ENCODE measurements around the gene ZDHHC12.

ZDHHC12 gene

DNA sequence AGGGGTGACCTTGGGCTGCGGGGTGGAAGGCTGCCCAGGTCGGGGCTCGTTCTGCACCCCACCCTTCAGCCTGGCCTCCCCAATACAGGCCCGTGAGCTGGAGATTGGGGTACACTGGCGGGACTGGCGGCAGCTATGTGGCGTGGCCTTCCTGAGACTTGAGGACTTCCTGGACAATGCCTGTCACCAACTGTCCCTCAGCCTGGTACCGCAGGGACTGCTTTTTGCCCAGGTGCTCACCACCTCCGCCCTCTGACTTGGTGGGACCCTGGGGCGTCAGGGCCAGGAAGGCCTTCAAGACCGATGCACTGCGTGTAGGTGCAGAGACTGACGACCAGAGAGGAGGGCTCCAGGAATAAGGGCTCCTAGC, 10.5 kb downstream of the ZDHHC12 start:
- H3K4me2 ChIP-seq (ENCODE audit: low read depth, low read length, poor library complexity, severe bottlenecking): no peak overlapping the region
- H3K36me3 ChIP-seq (ENCODE audit: low read length): no peaks in the 10 kb centered on the region
- no peaks in the 10 kb centered on the region for H3K27me3 ChIP-seq (ENCODE audit: low read length)
- H3K79me2 ChIP-seq (ENCODE audit: insufficient read depth, low read length): no peaks in the 10 kb centered on the region
- H3K9me2 ChIP-seq (replicated peaks; ENCODE audit: insufficient read depth, low read length): no peaks in the 10 kb centered on the region
- H3K4me3 ChIP-seq (ENCODE audit: insufficient read depth, low read length, poor library complexity, severe bottlenecking): no peak overlapping the region
- no peaks in the 10 kb centered on the region for H3F3A ChIP-seq (ENCODE audit: insufficient read depth)
- no peak overlapping the region for H3K9ac ChIP-seq (ENCODE audit: low read length)
- no peaks in the 10 kb centered on the region for H4K20me1 ChIP-seq (ENCODE audit: low read depth, low read length)
- H2AFZ ChIP-seq (ENCODE audit: low read depth, low read length, severe bottlenecking): no peak overlapping the region
- H3K27ac ChIP-seq (ENCODE audit: low read depth, low read length): no peak overlapping the region
- no peaks in the 10 kb centered on the region for H3K9me3 ChIP-seq (ENCODE audit: insufficient read depth, low read length)
- TF ChIP-seq EZH2phosphoT487 (conservative IDR thresholded peaks at IDR 0.05; ENCODE audit: low read length): no peak
- TF ChIP-seq, protein P1, sequence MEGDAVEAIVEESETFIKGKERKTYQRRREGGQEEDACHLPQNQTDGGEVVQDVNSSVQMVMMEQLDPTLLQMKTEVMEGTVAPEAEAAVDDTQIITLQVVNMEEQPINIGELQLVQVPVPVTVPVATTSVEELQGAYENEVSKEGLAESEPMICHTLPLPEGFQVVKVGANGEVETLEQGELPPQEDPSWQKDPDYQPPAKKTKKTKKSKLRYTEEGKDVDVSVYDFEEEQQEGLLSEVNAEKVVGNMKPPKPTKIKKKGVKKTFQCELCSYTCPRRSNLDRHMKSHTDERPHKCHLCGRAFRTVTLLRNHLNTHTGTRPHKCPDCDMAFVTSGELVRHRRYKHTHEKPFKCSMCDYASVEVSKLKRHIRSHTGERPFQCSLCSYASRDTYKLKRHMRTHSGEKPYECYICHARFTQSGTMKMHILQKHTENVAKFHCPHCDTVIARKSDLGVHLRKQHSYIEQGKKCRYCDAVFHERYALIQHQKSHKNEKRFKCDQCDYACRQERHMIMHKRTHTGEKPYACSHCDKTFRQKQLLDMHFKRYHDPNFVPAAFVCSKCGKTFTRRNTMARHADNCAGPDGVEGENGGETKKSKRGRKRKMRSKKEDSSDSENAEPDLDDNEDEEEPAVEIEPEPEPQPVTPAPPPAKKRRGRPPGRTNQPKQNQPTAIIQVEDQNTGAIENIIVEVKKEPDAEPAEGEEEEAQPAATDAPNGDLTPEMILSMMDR (IDR thresholded peaks at IDR 0.05; ENCODE audit: insufficient read depth, low read length, poor library complexity, severe bottlenecking): no peak

DNA sequence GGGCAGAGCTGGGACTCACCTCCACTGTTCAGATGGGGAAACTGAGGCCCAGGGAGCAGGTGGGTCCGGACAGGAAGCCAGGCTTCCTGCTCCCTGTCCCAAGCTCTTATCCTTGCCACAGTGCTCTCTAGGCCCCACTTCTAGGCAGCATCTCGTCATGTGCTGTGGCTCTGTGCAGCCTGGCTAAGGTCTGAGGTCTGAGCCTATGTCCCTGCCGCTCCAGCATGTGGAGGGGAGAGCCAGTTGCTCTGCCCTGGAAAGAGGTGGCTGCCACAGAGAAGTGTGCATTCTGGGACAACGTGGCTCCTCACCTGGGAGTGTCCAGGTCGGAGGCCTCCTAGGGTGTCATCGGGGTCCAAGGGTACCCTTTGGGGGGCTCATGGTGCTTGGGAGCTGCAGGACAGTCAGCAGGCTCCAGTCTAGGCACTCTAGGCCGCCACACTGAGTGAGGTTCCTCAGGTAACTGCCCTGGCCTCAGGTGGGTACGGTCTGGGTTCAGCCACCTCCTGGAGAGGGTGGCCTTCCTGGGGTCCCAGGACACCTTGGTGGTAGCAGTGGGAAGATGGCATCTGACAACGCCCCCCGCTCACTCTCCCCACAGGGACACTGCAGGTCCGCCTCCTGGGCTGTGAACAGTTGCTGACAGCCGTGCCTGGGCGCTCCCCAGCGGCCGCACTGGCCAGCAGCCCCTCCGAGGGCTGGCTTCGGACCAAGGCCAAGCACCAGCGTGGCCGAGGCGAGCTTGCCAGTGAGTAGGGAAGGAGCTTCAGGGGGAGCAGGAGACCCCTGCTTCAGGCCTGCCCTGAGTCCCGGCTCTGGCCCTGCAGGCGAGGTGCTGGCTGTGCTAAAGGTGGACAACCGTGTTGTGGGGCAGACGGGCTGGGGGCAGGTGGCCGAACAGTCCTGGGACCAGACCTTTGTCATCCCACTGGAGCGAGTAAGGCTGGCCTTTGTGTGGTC, 11.2 kb downstream of the ZDHHC12 start:
- Histone ChIP-seq H3K4me2 (ENCODE audit: low read depth, low read length, poor library complexity, severe bottlenecking) (no peak overlapping the region), H3K9ac (ENCODE audit: low read length) (no peak overlapping the region), H3K27me3 (ENCODE audit: low read length) (no peaks in the 10 kb centered on the region), H2AFZ (ENCODE audit: low read depth, low read length, severe bottlenecking) (no peak overlapping the region), H3F3A (ENCODE audit: insufficient read depth) (no peaks in the 10 kb centered on the region), H3K36me3 (ENCODE audit: low read length) (no peaks in the 10 kb centered on the region), H3K79me2 (ENCODE audit: insufficient read depth, low read length) (no peaks in the 10 kb centered on the region), H3K9me2 (replicated peaks; ENCODE audit: insufficient read depth, low read length) (no peaks in the 10 kb centered on the region), H3K9me3 (ENCODE audit: insufficient read depth, low read length) (no peaks in the 10 kb centered on the region), H4K20me1 (ENCODE audit: low read depth, low read length) (no peaks in the 10 kb centered on the region), H3K27ac (ENCODE audit: low read depth, low read length) (no peak overlapping the region), H3K4me3 (ENCODE audit: insufficient read depth, low read length, poor library complexity, severe bottlenecking) (no peak overlapping the region)
- TF ChIP-seq, protein P1 (IDR thresholded peaks at IDR 0.05; ENCODE audit: insufficient read depth, low read length, poor library complexity, severe bottlenecking): no peak
- no peak for TF ChIP-seq EZH2phosphoT487 (conservative IDR thresholded peaks at IDR 0.05; ENCODE audit: low read length)

DNA sequence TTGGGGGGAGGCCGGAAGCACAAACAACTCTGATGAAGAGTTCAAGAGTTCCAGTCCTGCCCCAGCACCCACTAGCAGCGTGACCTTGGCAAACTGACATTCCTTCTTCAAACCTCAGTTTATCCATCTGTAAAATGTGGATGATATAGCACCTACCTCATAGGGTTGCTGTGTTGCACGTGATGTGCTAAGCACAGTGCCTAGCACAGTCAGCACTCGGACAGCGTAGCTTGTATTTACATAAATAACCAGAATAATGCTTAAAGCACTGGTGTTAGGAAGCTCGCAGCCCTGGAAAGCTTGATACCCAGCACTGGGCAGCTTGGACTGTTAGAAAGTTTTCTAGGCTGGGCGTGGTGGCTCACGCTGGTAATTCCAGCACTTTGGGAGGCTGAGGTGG, 16.5 kb downstream of the ZDHHC12 start:
- Histone ChIP-seq H3F3A (ENCODE audit: insufficient read depth) (no peaks in the 10 kb centered on the region), H3K4me3 (ENCODE audit: insufficient read depth, low read length, poor library complexity, severe bottlenecking) (no peak overlapping the region), H3K36me3 (ENCODE audit: low read length) (no peaks in the 10 kb centered on the region), H3K4me2 (ENCODE audit: low read depth, low read length, poor library complexity, severe bottlenecking) (no peak overlapping the region), H4K20me1 (ENCODE audit: low read depth, low read length) (no peaks in the 10 kb centered on the region), H3K27me3 (ENCODE audit: low read length) (no peaks in the 10 kb centered on the region), H3K9ac (ENCODE audit: low read length) (no peak overlapping the region), H3K79me2 (ENCODE audit: insufficient read depth, low read length) (peaks cover 9% of the 10 kb centered on the region; the same call in 1 of the 2 replicates), H3K9me3 (ENCODE audit: insufficient read depth, low read length) (no peaks in the 10 kb centered on the region), H3K27ac (ENCODE audit: low read depth, low read length) (no peak overlapping the region), H2AFZ (ENCODE audit: low read depth, low read length, severe bottlenecking) (no peak overlapping the region), H3K9me2 (replicated peaks; ENCODE audit: insufficient read depth, low read length) (no peaks in the 10 kb centered on the region)
- TF ChIP-seq, protein P1 (IDR thresholded peaks at IDR 0.05; ENCODE audit: insufficient read depth, low read length, poor library complexity, severe bottlenecking): no peak
- no peak for TF ChIP-seq EZH2phosphoT487 (conservative IDR thresholded peaks at IDR 0.05; ENCODE audit: low read length)

Data from SU-DHL-6 (cell line).